Mucosa of rectum (tissue), 2 donors: Measurements from ENCODE around the gene MMEL1.
A peak's percentile ranks its signal among the peaks of the same experiment; 100 is the strongest.
"Not testable (repeated sequence)": the region's sequence is repeated elsewhere in the genome, so short reads cannot be mapped to it uniquely, and the experiment has no call there.

Experiments
- H3K27ac ChIP-seq, 2 donors: one replicate each; pipeline ENCODE4 v1.7.0; 2013; ENCODE audit warnings: inconsistent platforms in 2 of 2, low read depth in 2 of 2, low read length in 2 of 2
- H3K27me3 ChIP-seq, 2 donors: one replicate each; pipeline ENCODE4 v1.7.0; 2013; ENCODE audit warnings: low read length in 2 of 2; ENCODE audit not compliant: control insufficient read depth in 2 of 2, insufficient read depth in 2 of 2
- H3K36me3 ChIP-seq, 2 donors: one replicate each; pipeline ENCODE4 v1.7.0; 2013; ENCODE audit warnings: low read length in 2 of 2; ENCODE audit not compliant: control insufficient read depth in 2 of 2, insufficient read depth in 2 of 2
- H3K4me1 ChIP-seq, 2 donors: one replicate each; pipeline ENCODE4 v1.7.0; 2013; ENCODE audit warnings: low read length in 2 of 2, mild to moderate bottlenecking in 1 of 2; ENCODE audit not compliant: control insufficient read depth in 2 of 2, insufficient read depth in 2 of 2
- H3K4me3 ChIP-seq, 2 donors: one replicate each; pipeline ENCODE4 v1.7.0; 2013; ENCODE audit warnings: low read length in 2 of 2
- H3K9ac ChIP-seq, 2 donors: one replicate each; pipeline ENCODE4 v1.7.0; 2013; ENCODE audit warnings: low read length in 2 of 2, low read depth in 1 of 2, mild to moderate bottlenecking in 1 of 2
- H3K9me3 ChIP-seq, 2 donors: one replicate each; pipeline ENCODE4 v1.7.0; 2013; ENCODE audit warnings: low read length in 2 of 2; ENCODE audit not compliant: control insufficient read depth in 2 of 2
- donor health status: healthy.
- donor health status: Normal muscosa, but diverticular disease.

MMEL1 gene

GRCh38 chr1:2557482-2558400, 75.1 kb downstream of the MMEL1 start:
- peaks cover 28 to 35% of the 10 kb centered on the region in 2 donors for H3K4me1 ChIP-seq
- H3K27ac ChIP-seq, result peak overlapping the region; percentile 98 to 99
- H3K27me3 ChIP-seq, result no peaks in the 10 kb centered on the region
- peak overlapping the region; percentile 99 for H3K9ac ChIP-seq
- H3K36me3 ChIP-seq, result peaks cover 19 to 34% of the 10 kb centered on the region in 2 donors
- H3K4me3 ChIP-seq, result peak overlapping the region; percentile 92 to 100
- H3K9me3 ChIP-seq, result no peaks in the 10 kb centered on the region

GRCh38 chr1:2556678-2557481, 75.9 kb downstream of the MMEL1 start:
- no peaks in the 10 kb centered on the region for H3K27me3 ChIP-seq
- H3K9me3 ChIP-seq, result no peaks in the 10 kb centered on the region
- peak overlapping the region; percentile 99 for H3K9ac ChIP-seq
- H3K4me3 ChIP-seq, result peak overlapping the region; percentile 92 to 100
- peak overlapping the region; percentile 98 to 99 for H3K27ac ChIP-seq
- H3K36me3 ChIP-seq, result peaks cover 19 to 26% of the 10 kb centered on the region in 2 donors
- H3K4me1 ChIP-seq, result peaks cover 28 to 35% of the 10 kb centered on the region in 2 donors

GRCh38 chr1:2556277-2556677, 76.5 kb downstream of the MMEL1 start, which contains the start of gene TNFRSF14:
TNFRSF14 (plus strand) TSS chr1:2556371; CDS start chr1:2556665, 294 bp downstream.
- Histone ChIP-seq H3K9ac (peak within 1 kb of the TSS; percentile 99), H3K4me1 (peaks cover 28 to 35% of the 10 kb centered on the region in 2 donors), H3K27me3 (no peaks in the 10 kb centered on the region), H3K27ac (peak within 1 kb of the TSS; percentile 98 to 99), H3K9me3 (no peaks in the 10 kb centered on the region), H3K4me3 (peak within 1 kb of the TSS; percentile 92 to 100), H3K36me3 (peaks cover 19 to 24% of the 10 kb centered on the region in 2 donors)

DNA sequence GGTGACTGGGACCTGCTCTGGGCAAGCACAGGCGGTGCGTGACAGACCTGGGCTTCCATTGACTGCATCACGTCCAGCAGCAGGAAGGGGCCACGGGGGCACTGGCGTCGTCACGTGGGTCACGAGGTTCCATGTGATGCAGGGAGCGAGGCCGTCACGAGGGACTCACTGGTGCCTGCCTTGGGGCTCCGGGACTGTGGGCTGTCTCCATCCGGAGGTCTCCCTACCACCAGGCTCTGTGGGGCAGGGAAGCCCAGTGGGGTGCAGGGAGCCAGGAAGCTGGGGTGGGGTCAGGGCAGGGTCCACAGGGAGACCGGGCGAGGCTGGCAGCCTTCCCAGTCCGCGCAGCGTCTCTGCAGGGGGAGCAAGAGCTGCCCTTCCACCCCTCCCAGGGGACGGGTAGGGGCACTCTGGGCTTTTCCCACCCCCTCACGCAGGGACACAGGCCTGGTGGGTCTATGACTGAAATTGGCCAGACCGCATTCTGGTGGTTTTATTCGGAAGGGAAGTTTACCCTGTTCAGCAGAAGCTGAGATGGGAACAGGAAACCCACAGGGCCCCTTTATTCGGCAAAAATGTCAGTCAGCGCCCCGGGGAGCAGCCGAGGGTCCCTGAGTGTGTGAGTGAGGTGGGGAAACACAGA, 77.1 kb downstream of the MMEL1 start:
- Histone ChIP-seq H3K36me3 (peaks cover 17 to 19% of the 10 kb centered on the region in 2 donors), H3K4me1 (peaks cover 28 to 35% of the 10 kb centered on the region in 2 donors), H3K27me3 (no peaks in the 10 kb centered on the region), H3K27ac (peak overlapping the region; percentile 98 to 99), H3K9ac (peak overlapping the region; percentile 99), H3K9me3 (no peaks in the 10 kb centered on the region), H3K4me3 (peak overlapping the region; percentile 92 to 100)

DNA sequence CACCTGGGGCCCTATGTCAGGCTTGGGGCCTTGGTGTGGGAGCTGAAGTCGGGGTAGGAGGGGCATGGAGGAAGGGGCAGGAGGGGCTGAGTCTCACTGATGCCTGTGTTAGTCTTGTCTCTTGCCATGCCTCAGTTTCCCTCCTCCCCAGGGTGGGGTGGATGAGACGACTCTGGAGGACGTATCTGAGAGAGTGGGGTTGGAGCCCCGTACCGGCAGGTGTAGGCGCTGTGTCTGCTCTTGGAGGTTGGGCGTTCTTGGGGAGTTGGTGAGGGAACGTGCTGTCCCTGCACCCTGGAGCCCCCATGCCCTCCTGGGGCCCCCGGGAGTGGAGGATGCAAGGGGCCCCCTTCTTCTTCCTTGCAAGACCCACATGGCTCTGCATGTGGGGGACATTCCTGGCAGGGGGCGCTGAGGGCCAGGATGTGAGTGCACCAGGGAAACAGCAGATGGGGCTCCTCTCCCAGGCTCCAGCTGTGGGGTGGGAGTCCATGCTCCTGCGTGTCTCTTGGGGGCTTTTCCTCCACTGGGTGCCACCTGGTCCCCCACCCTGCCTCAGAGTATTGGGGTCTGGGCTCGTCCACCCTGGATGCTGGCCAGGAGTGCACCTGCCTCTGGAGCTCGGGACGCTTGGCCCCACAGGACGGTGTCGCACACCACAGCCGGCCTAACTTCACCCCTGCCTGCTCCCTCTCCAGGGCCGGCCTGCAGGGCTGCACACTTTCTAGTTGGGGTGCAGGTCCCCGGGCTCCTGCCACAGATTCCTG, 78.0 kb downstream of the MMEL1 start:
- peak overlapping the region; percentile 98 to 99 for H3K27ac ChIP-seq
- peak overlapping the region; percentile 92 to 100 for H3K4me3 ChIP-seq
- H3K4me1 ChIP-seq, result peaks cover 28 to 35% of the 10 kb centered on the region in 2 donors
- peaks cover 8 to 13% of the 10 kb centered on the region in 2 donors for H3K36me3 ChIP-seq
- H3K27me3 ChIP-seq, result no peaks in the 10 kb centered on the region
- peak overlapping the region; percentile 24 to 99 for H3K9ac ChIP-seq
- no peaks in the 10 kb centered on the region for H3K9me3 ChIP-seq

- H3K36me3 ChIP-seq, result peaks cover 5 to 6% of the 10 kb centered on the region in 2 donors
- no peaks in the 10 kb centered on the region for H3K27me3 ChIP-seq
- H3K9ac ChIP-seq, result no peak overlapping the region
- peak overlapping the region in 1 of 2 donors; percentile 99 for H3K27ac ChIP-seq
- H3K4me3 ChIP-seq, result no peak overlapping the region
- no peaks in the 10 kb centered on the region for H3K9me3 ChIP-seq
- H3K4me1 ChIP-seq, result peaks cover 33 to 38% of the 10 kb centered on the region in 2 donors
Observed at GRCh38 chr1:2553871-2554620, 78.8 kb downstream of the MMEL1 start.

DNA sequence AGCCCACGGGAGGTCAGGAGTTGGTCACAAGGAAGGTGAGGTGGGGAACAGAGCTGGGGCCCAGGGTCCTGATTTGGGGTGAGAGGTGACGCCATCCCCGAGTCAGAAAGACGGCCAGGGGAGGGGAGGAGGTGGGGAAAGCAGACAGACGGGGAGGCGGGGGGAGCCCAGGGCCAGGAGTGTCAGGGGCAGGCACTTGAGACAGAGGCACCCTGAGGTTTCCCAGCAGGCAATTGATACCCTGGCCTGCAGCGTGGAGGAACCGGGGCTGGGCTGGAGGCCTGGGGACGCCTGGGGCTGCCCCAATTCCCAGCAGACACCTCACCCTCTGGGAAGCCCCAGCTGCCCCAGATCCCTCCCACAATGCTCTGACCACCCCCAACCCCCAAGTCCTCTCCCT, 79.7 kb downstream of the MMEL1 start:
- H3K27ac ChIP-seq, H3K4me3 ChIP-seq, H3K36me3 ChIP-seq, H3K9me3 ChIP-seq, H3K27me3 ChIP-seq, H3K9ac ChIP-seq: not testable (repeated sequence)
- H3K4me1 ChIP-seq, result peaks cover 35 to 39% of the 10 kb centered on the region in 2 donors

DNA sequence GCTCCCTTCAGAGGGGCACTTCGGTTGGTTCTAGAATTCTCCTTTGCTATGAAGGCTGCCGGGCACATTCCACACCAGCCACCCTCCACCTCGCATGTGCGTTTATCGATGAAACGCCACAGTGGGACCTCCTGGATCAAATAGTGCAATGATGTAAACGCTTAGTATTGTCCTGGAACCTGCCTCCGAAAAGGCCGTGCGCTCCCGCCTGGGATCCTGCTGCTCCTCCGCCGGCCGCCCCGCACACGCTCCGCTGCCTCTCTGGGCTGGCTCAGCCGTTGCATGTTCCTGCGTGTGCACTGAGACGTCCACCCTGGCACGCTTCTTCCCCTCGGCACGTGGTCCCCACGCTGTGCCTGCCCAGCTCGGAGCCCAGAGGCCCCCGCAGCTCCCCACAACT, 80.6 kb downstream of the MMEL1 start:
- H3K9ac ChIP-seq, result no peak overlapping the region
- H3K9me3 ChIP-seq, result no peaks in the 10 kb centered on the region
- H3K4me3 ChIP-seq, result no peak overlapping the region
- H3K36me3 ChIP-seq, result no peaks in the 10 kb centered on the region
- no peak overlapping the region for H3K27ac ChIP-seq
- H3K4me1 ChIP-seq, result peaks cover 37 to 39% of the 10 kb centered on the region in 2 donors
- no peaks in the 10 kb centered on the region for H3K27me3 ChIP-seq

- H3K9ac ChIP-seq, H3K9me3 ChIP-seq, H3K27me3 ChIP-seq, H3K36me3 ChIP-seq, H3K4me3 ChIP-seq, H3K27ac ChIP-seq: not testable (repeated sequence)
- H3K4me1 ChIP-seq, result peaks cover 38% of the 10 kb centered on the region in 2 donors
Observed at GRCh38 chr1:2551544-2551943, 81.3 kb downstream of the MMEL1 start.
